ENCODE measurements around the gene DDAH1. TPM values are rescaled to one million over a fixed set of nuclear protein-coding genes. Genes with fewer than 3 reads are reported as not detected.

The DDAH1 gene
- total RNA-seq, 1 donor from 2014 or later: 50.9 TPM

- no peak for DNase-seq (ENCODE audit: low read depth)
- TF ChIP-seq CTCF (conservative IDR thresholded peaks at IDR 0.05; ENCODE audit: low read depth, low read length): no peak
- H3K4me3 ChIP-seq (ENCODE audit: low read depth, low read length): no peak overlapping the region
Measured at GRCh38 chr1:85303440-85304162, 161.4 kb downstream of the DDAH1 start.

DNA sequence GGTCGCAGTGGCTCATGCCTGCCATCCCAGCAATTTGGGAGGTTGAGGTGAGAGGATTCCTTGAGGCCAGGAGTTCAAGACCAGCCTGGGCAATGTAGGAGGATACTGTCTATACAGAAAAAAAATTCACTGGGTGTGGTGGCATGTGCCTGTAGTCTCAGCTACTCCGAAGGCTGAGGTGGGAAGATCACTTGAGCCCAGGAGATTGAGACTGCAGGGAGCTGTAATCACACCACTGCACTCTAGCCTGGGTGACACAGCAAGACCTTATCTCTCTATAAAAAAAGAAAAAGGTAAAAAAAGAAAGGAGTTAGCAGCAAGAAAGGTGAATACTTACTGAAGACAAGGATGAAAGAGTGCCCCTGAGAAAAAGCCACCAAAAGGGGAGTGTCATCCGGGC is 164.8 kb downstream of the DDAH1 start:
- no peak overlapping the region for H3K4me3 ChIP-seq (ENCODE audit: low read depth, low read length)
- DNase-seq (ENCODE audit: low read depth): no peak
- no peak for TF ChIP-seq CTCF (conservative IDR thresholded peaks at IDR 0.05; ENCODE audit: low read depth, low read length)

DNA sequence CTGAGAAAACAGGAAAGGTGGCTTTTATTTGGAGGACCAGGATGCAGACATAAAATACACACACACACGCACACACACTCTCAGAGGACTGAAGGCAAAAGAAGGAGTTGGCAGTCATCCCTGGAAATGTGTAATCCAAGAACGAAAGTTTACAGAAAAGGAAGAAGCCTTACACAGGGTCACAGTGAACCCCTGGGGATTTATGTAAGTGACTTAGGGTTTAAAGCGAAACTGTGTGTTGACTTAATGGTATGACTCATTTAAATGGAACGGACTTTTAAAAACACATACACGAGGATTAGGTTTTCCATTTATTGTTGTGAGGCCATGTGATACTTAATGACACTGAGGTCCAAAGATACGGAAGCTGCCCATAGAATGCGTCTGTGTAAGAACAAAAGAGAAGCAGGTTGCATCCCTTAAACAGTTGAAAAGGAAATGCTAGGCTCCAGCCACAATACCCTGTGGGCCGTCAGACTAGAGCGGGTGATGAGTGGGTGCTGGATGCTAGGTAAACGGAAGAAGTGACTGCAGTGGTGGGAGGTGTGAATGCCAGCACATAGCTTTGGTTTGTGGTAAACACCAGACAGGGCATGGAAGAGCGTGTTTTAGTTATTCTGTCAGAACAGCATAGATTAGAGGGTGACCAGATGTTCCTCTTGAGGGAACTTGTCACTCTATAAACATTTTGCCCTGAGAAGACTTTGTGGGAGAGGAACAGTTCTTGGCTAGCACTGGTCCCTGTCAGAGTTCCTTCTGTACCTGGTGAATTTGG is 166.9 kb downstream of the DDAH1 start:
- H3K4me3 ChIP-seq (ENCODE audit: low read depth, low read length): peak overlapping the region; percentile 27
- TF ChIP-seq CTCF (conservative IDR thresholded peaks at IDR 0.05; ENCODE audit: low read depth, low read length): no peak
- peak; percentile 99 for DNase-seq (ENCODE audit: low read depth)

- TF ChIP-seq CTCF (conservative IDR thresholded peaks at IDR 0.05; ENCODE audit: low read depth, low read length): no peak
- no peak for DNase-seq (ENCODE audit: low read depth)
- H3K4me3 ChIP-seq (ENCODE audit: low read depth, low read length): peak overlapping the region; percentile 27
Measured at GRCh38 chr1:85297538-85297854, 167.5 kb downstream of the DDAH1 start.

- no peak overlapping the region for H3K4me3 ChIP-seq (ENCODE audit: low read depth, low read length)
- no peak for TF ChIP-seq CTCF (conservative IDR thresholded peaks at IDR 0.05; ENCODE audit: low read depth, low read length)
- DNase-seq (ENCODE audit: low read depth): no peak
Measured at GRCh38 chr1:85296980-85297379, 168.0 kb downstream of the DDAH1 start.

DNA sequence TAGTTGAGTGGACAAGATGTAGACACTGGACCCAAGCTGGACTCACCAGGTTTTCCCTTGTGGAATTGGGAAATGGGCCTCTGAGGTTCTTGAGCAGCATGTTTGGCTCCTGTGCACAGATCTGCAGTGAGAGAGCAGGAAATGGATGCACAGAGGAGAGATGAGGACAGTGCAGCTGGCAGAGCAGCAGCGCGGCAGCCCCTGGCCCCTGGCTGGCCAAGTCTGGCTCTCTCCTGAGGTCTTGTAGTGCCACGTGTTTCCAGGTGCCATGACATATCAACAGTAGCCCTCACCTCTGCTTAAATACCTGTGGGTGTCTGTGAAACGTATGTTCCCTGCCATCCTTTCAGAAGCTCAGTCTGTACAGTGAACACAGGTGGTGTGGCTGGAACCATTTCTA is 169.3 kb downstream of the DDAH1 start:
- DNase-seq (ENCODE audit: low read depth): no peak
- no peak for TF ChIP-seq CTCF (conservative IDR thresholded peaks at IDR 0.05; ENCODE audit: low read depth, low read length)
- H3K4me3 ChIP-seq (ENCODE audit: low read depth, low read length): no peak overlapping the region
